ENCODE measurements around the gene PHKA2. TPM values are rescaled to one million over a fixed set of nuclear protein-coding genes. Genes with fewer than 3 reads are reported as not detected.

Gene PHKA2
- total and polyA plus RNA-seq, 3 donors from 2014 or later: 42.4 to 95.7 (median 89.9) TPM

GRCh38 chrX:18995221-18995620 is 11.3 kb upstream of the PHKA2 start:
- Histone ChIP-seq H3K36me3 (ENCODE audit: low read depth, missing control alignments) (no peaks in the 10 kb centered on the region), H3K4me3 (no peak overlapping the region), H3K4me1 (no peaks in the 10 kb centered on the region), H3K27ac (no peak overlapping the region), H3K27me3 (no peaks in the 10 kb centered on the region), H3K9me3 (no peaks in the 10 kb centered on the region)
- TF ChIP-seq POLR2A (IDR thresholded peaks at IDR 0.05) (no peak), CTCF (IDR thresholded peaks at IDR 0.05) (no peak)
- 62 to 71% methylated on average over 3 of the region's 3 CpGs for WGBS, 2 donors
- DNase-seq: no peak
- intact Hi-C loops (cut with DNase I; ENCODE audit: low total_unique reads): no loop called here

- no peak overlapping the region for H3K27ac ChIP-seq
- no peak for DNase-seq
- WGBS, 2 donors: 75 to 83% methylated on average over 3 of the region's 3 CpGs
- H3K9me3 ChIP-seq: no peaks in the 10 kb centered on the region
- intact Hi-C loops (cut with DNase I; ENCODE audit: low total_unique reads): no loop called here
- no peak overlapping the region for H3K4me3 ChIP-seq
- TF ChIP-seq POLR2A (IDR thresholded peaks at IDR 0.05) (no peak), CTCF (IDR thresholded peaks at IDR 0.05) (no peak)
- H3K27me3 ChIP-seq: no peaks in the 10 kb centered on the region
- H3K36me3 ChIP-seq (ENCODE audit: low read depth, missing control alignments): no peaks in the 10 kb centered on the region
- H3K4me1 ChIP-seq: no peaks in the 10 kb centered on the region
Observed at GRCh38 chrX:18994713-18995112, 10.8 kb upstream of the PHKA2 start.

GRCh38 chrX:18992829-18993228 is 8.9 kb upstream of the PHKA2 start:
- no peak overlapping the region for H3K27ac ChIP-seq
- H3K4me3 ChIP-seq: no peak overlapping the region
- TF ChIP-seq CTCF (IDR thresholded peaks at IDR 0.05) (no peak), POLR2A (IDR thresholded peaks at IDR 0.05) (no peak)
- intact Hi-C loops (cut with DNase I; ENCODE audit: low total_unique reads): no loop called here
- no peaks in the 10 kb centered on the region for H3K27me3 ChIP-seq
- H3K9me3 ChIP-seq: no peaks in the 10 kb centered on the region
- no peaks in the 10 kb centered on the region for H3K36me3 ChIP-seq (ENCODE audit: low read depth, missing control alignments)
- WGBS, 2 donors: 93 to 99% methylated on average over 7 of the region's 7 CpGs
- H3K4me1 ChIP-seq: no peaks in the 10 kb centered on the region
- DNase-seq: no peak

GRCh38 chrX:18985186-18985435 is 1.2 kb upstream of the PHKA2 start:
- Histone ChIP-seq H3K4me1 (no peaks in the 10 kb centered on the region), H3K27me3 (no peaks in the 10 kb centered on the region), H3K4me3 (peak overlapping the region; percentile 69 to 76), H3K9me3 (no peaks in the 10 kb centered on the region), H3K36me3 (ENCODE audit: low read depth, missing control alignments) (no peaks in the 10 kb centered on the region), H3K27ac (peak overlapping the region; percentile 86 to 89)
- TF ChIP-seq CTCF (IDR thresholded peaks at IDR 0.05) (no peak), POLR2A (IDR thresholded peaks at IDR 0.05) (no peak)
- no peak for DNase-seq
- WGBS, 2 donors: 0 to 14% methylated on average over 4 of the region's 4 CpGs
- intact Hi-C loops (cut with DNase I; ENCODE audit: low total_unique reads): no loop called here

- Histone ChIP-seq H3K27ac (peak overlapping the region; percentile 86 to 89), H3K27me3 (no peaks in the 10 kb centered on the region), H3K36me3 (ENCODE audit: low read depth, missing control alignments) (no peaks in the 10 kb centered on the region), H3K4me1 (no peaks in the 10 kb centered on the region), H3K4me3 (peak overlapping the region; percentile 69 to 76), H3K9me3 (no peaks in the 10 kb centered on the region)
- intact Hi-C loops (cut with DNase I; ENCODE audit: low total_unique reads): no loop called here
- peak; percentile 87 for DNase-seq
- TF ChIP-seq CTCF (IDR thresholded peaks at IDR 0.05): peak; percentile 30 to 51 (median 44)
- TF ChIP-seq POLR2A (IDR thresholded peaks at IDR 0.05): no peak
- WGBS, 2 donors: 1 to 5% methylated on average over 4 to 26 of the region's 71 CpGs
Observed at GRCh38 chrX:18984381-18985185, 669 bp upstream of the PHKA2 start.

All from testis (tissue), 3 donors.